LNCaP clone FGC (cell line): ENCODE results near the gene ANK3.

Experiments used
- DNase-seq: peaks from one replicate; pipeline ENCODE4 v3.0.0-alpha.2; 2011; ENCODE audit warnings: low read depth
- H3K4me3 ChIP-seq: 2 replicates; pipeline ENCODE4 v1.5.1; 2011; ENCODE audit warnings: mild to moderate bottlenecking, low read depth, low read length, control low read depth
- TF ChIP-seq, protein P1 (sequence below): IDR thresholded peaks from 2 replicates; pipeline ENCODE4 v1.5.1; 2012; ENCODE audit warnings: mild to moderate bottlenecking; ENCODE audit not compliant: control insufficient read depth, insufficient read depth; ENCODE audit errors: extremely low read depth

Gene ANK3

DNA sequence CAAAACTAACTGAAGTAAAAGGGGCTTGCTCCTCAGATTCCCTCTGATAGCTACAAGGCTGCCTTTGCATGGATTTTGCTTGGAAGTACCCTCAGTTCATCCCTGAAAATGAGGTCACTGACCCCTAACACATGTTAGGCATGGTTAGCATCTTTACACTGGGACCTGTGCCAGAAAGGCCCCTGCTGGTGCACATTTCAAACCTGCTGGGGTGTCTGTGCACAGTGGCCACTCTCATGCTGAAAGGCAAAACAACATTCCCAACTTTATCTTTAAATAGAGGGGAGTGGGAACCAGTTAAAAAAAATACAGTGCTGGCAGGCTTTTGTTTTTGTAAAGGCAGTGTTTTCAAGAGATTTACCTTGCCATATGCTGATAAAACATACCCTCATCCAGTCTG, 99.1 kb downstream of the ANK3 start:
- no peak for DNase-seq
- TF ChIP-seq, protein P1, sequence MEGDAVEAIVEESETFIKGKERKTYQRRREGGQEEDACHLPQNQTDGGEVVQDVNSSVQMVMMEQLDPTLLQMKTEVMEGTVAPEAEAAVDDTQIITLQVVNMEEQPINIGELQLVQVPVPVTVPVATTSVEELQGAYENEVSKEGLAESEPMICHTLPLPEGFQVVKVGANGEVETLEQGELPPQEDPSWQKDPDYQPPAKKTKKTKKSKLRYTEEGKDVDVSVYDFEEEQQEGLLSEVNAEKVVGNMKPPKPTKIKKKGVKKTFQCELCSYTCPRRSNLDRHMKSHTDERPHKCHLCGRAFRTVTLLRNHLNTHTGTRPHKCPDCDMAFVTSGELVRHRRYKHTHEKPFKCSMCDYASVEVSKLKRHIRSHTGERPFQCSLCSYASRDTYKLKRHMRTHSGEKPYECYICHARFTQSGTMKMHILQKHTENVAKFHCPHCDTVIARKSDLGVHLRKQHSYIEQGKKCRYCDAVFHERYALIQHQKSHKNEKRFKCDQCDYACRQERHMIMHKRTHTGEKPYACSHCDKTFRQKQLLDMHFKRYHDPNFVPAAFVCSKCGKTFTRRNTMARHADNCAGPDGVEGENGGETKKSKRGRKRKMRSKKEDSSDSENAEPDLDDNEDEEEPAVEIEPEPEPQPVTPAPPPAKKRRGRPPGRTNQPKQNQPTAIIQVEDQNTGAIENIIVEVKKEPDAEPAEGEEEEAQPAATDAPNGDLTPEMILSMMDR, result no peak
- H3K4me3 ChIP-seq, result no peak overlapping the region

DNA sequence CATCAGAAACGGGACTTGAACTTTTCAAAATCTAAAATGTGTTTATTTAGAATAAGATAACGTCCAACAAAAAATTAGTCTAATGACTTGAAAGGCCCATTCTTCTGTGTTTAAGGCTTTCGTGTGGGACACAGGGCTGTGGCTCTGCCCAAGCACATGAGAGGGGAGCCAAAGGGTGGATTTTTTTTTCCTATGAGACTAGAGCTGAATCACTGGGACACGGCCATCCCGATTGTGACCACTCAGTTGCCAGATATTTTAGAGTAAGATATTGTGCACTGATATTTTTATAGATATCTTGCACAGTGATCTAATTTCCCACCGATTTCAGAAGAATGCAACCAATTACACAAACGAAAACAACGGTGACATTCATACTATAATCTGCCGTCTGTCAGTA, 99.9 kb downstream of the ANK3 start:
- no peak overlapping the region for H3K4me3 ChIP-seq
- TF ChIP-seq, protein P1, result no peak
- no peak for DNase-seq

DNA sequence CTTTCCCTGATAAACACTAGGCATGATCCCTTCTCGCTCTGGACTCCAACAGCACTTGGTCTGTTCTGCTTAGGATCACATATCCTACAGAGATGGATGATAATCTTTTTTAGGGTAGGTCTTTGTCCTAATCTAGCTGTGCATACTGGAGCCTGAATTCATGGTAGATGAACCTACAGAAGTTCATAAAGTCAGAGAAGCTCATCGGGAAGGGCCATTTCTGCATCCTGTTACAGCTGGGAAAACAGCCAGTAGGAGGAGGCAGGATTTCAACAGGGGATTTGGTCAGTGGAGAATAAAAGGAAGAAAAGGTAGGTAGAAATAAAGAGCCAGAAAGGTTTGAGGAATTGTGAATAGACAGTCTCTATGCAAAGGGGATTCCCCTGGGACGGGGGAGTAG, 101.4 kb downstream of the ANK3 start:
- H3K4me3 ChIP-seq, result no peak overlapping the region
- no peak for DNase-seq
- TF ChIP-seq, protein P1, result no peak

DNA sequence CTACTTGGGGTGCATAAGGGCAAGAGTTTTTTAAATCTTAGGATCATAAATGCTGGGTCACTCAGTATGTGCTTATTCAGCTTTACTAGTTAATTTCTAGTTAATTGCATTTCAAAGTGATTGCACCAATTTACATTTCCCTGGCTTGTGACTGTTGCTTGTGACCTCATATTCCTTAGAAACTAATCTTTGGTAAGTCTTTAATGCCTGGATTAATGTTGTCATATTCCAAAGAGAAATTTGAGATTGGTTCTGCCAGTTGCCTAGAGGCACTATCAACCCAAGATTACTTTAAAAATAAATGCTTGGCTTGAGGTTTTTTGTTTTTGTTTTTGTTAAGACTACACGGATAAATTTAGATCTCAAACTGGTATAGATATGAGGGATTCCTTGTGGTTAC, 103.1 kb downstream of the ANK3 start:
- no peak for DNase-seq
- TF ChIP-seq, protein P1, result no peak
- no peak overlapping the region for H3K4me3 ChIP-seq

DNA sequence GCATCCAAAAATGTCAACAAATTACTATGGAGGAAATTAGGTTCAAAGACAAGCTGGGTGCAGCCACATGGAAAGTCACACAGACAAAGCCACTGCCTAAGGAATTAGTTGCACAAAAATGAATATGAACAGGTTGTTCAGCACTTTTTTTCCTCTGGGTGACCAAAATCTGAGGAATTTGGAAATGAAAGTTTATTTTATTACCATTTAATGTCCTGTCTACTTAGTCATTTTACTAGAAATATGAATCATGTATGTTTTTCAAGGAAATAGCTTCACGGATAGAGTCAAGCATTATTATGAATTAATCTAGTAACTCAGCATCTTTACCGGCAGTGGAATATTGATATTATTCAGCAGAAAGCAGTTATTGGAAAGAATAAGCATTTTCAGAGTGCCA, 106.3 kb downstream of the ANK3 start:
- TF ChIP-seq, protein P1, result no peak
- DNase-seq, result no peak
- H3K4me3 ChIP-seq, result peak overlapping the region; percentile 9; the same call in 1 of the 2 replicates

DNA sequence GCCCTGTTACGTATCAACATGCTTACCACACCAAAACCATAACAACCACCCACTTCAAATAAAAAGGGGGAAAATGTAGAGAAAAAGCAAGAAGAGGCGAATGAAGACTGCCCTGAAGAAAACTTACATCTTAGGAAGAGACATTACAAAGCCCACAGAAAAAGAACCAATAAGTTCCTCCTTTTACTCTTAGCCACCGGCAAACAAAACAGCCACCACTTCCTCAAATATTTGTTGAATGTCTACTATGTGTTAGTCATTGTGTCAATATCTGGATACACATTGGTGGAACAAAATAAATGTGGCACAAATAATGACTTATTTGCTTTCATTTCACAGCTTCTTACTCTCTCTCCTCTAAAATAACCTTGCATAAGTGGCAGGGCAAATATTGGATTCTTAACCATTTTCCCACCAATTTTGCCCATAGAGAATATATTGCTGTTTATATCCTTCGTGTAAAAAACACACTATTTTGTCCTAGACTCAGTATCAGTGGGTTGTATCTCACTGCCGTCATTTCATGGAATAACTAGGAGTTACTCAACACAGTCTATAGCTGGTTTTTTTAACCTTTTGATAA, 106.8 kb downstream of the ANK3 start:
- H3K4me3 ChIP-seq, result peak overlapping the region; percentile 22
- TF ChIP-seq, protein P1, result no peak
- DNase-seq, result peak; percentile 88

DNA sequence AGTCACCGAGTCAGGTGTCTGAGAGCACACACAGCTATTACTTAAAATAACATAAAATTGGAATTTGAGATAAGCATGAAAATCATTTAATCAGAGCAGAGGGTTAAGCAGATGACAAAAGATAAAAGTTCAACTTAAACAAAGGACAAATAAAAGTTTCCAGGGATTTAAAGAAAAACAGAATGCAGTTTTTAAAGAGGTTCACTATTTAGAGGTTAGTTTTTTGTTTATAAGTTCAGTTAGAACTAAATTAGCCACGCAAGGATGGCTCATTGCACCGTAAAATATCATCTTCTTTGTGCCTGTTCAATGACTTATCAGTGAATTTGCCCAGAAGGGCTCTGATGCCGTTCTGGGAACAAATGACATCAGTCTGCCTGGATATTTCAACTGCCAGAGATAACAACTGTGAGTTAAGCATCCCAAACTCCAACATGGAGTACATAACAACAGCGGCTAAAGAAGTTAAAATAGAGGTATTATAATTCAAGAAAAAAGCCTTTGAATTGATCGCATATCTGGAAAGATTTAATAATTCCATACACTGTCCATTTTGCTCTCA, 107.8 kb downstream of the ANK3 start:
- no peak overlapping the region for H3K4me3 ChIP-seq
- TF ChIP-seq, protein P1, result no peak
- DNase-seq, result no peak
